H9 (cell line): ENCODE results near the gene AGBL4. TPM values are rescaled to one million over a fixed set of nuclear protein-coding genes. Genes with fewer than 3 reads are reported as not detected.

Source experiments
- DNase-seq: peaks from one replicate; pipeline ENCODE4 v3.0.0-alpha.2; 2017
- H2AFZ ChIP-seq: one replicate; pipeline ENCODE4 v1.6.1; 2013; ENCODE audit warnings: mild to moderate bottlenecking, low read length, control low read depth, moderate library complexity
- H2AK5ac ChIP-seq: 2 replicates; pipeline ENCODE4 v1.6.1; 2013; ENCODE audit warnings: low read length, control low read depth, mixed read lengths; ENCODE audit not compliant: insufficient read length
- H2BK120ac ChIP-seq: one replicate; pipeline ENCODE4 v1.6.1; 2013; ENCODE audit warnings: low read depth, mild to moderate bottlenecking, low read length, control low read depth, inconsistent platforms; ENCODE audit not compliant: poor library complexity, severe bottlenecking
- H2BK12ac ChIP-seq: 2 replicates; pipeline ENCODE4 v1.6.1; 2013; ENCODE audit warnings: low read length, control low read depth, mixed read lengths, low read depth; ENCODE audit not compliant: insufficient read length
- H2BK15ac ChIP-seq: 2 replicates; pipeline ENCODE4 v1.6.1; 2013; ENCODE audit warnings: low read depth, low read length, control low read depth
- H2BK20ac ChIP-seq: one replicate; pipeline ENCODE4 v1.6.1; 2013; ENCODE audit warnings: low read depth, mild to moderate bottlenecking, low read length, control low read depth, inconsistent platforms; ENCODE audit not compliant: poor library complexity, severe bottlenecking
- H2BK5ac ChIP-seq: 2 replicates; pipeline ENCODE4 v1.6.1; 2013; ENCODE audit warnings: low read length, control low read depth, mixed read lengths; ENCODE audit not compliant: insufficient read length
- H3K14ac ChIP-seq: 2 replicates; pipeline ENCODE4 v1.6.1; 2013; ENCODE audit warnings: low read length, control low read depth; ENCODE audit not compliant: insufficient read depth
- H3K18ac ChIP-seq: 2 replicates; pipeline ENCODE4 v1.6.1; 2013; ENCODE audit warnings: low read depth, mild to moderate bottlenecking, mixed read lengths, low read length, control low read depth; ENCODE audit not compliant: insufficient read length
- H3K23ac ChIP-seq: 2 replicates; pipeline ENCODE4 v1.6.1; 2013; ENCODE audit warnings: low read length, control low read depth, mixed read lengths, low read depth; ENCODE audit not compliant: insufficient read length
- H3K23me2 ChIP-seq: 2 replicates; pipeline ENCODE4 v1.6.1; 2013; ENCODE audit warnings: low read depth, mild to moderate bottlenecking, mixed read lengths, low read length, control low read depth; ENCODE audit not compliant: insufficient read length, poor library complexity, severe bottlenecking
- H3K27ac ChIP-seq: 2 replicates; pipeline ENCODE4 v1.5.1; 2013; ENCODE audit warnings: low read length, control low read depth, mixed read lengths, low read depth; ENCODE audit not compliant: insufficient read length
- H3K27me3 ChIP-seq: 2 replicates; pipeline ENCODE4 v1.6.1; 2013; ENCODE audit warnings: low read length, control low read depth, inconsistent platforms; ENCODE audit not compliant: insufficient read depth
- H3K4ac ChIP-seq: 2 replicates; pipeline ENCODE4 v1.6.1; 2013; ENCODE audit warnings: low read depth, mild to moderate bottlenecking, control low read depth, inconsistent platforms, low read length, moderate library complexity
- H3K4me1 ChIP-seq: 2 replicates; pipeline ENCODE4 v1.6.1; 2013; ENCODE audit warnings: low read length, control low read depth, inconsistent platforms; ENCODE audit not compliant: insufficient read depth
- H3K4me2 ChIP-seq: 2 replicates; pipeline ENCODE4 v1.6.1; 2013; ENCODE audit warnings: low read length, control low read depth, mixed read lengths; ENCODE audit not compliant: insufficient read length, insufficient read depth
- H3K56ac ChIP-seq: 2 replicates; pipeline ENCODE4 v1.6.1; 2013; ENCODE audit warnings: low read depth, mild to moderate bottlenecking, mixed read lengths, low read length, control low read depth; ENCODE audit not compliant: insufficient read length
- H3K79me1 ChIP-seq: 2 replicates; pipeline ENCODE4 v1.6.1; 2013; ENCODE audit warnings: low read depth, mild to moderate bottlenecking, moderate library complexity, low read length, control low read depth, inconsistent platforms; ENCODE audit not compliant: insufficient read depth, poor library complexity, severe bottlenecking
- H3K79me2 ChIP-seq: 2 replicates; pipeline ENCODE4 v1.6.1; 2013; ENCODE audit warnings: low read length, control low read depth, inconsistent platforms; ENCODE audit not compliant: insufficient read depth
- H3K9ac ChIP-seq: 2 replicates; pipeline ENCODE4 v1.6.1; 2013; ENCODE audit warnings: low read length, control low read depth, mixed read lengths; ENCODE audit not compliant: insufficient read length; ENCODE audit errors: extremely low read depth
- H3K9me3 ChIP-seq: one replicate; pipeline ENCODE4 v1.6.1; 2013; ENCODE audit warnings: low read depth, low read length, inconsistent platforms; ENCODE audit not compliant: control insufficient read depth
- H3T11ph ChIP-seq: one replicate; pipeline ENCODE4 v1.6.1; 2013; ENCODE audit warnings: mild to moderate bottlenecking, low read length, control low read depth, inconsistent platforms
- H4K20me1 ChIP-seq: one replicate; pipeline ENCODE4 v1.6.1; 2013; ENCODE audit not compliant: control insufficient read depth, insufficient read length, insufficient read depth
- H4K5ac ChIP-seq: 2 replicates; pipeline ENCODE4 v1.6.1; 2013; ENCODE audit warnings: low read depth, mild to moderate bottlenecking, mixed read lengths, low read length, control low read depth; ENCODE audit not compliant: insufficient read length
- H4K8ac ChIP-seq: replicated peaks from 2 replicates; pipeline ENCODE4 v1.6.1; 2013; ENCODE audit warnings: low read length, control low read depth, mixed read lengths, low read depth; ENCODE audit not compliant: insufficient read length
- H4K91ac ChIP-seq: 2 replicates; pipeline ENCODE4 v1.6.1; 2013; ENCODE audit warnings: low read depth, mild to moderate bottlenecking, moderate library complexity, mixed read lengths, low read length, control low read depth; ENCODE audit not compliant: insufficient read length
- H3K27ac Mint-ChIP-seq, 3 experiments: 2 replicates in 2 of 3; 3 replicates in 1 of 3; pipeline ENCODE4 v1.8.0; 2020 to 2021; ENCODE audit warnings: mixed read lengths in 3 of 3, mild to moderate bottlenecking in 1 of 3, moderate library complexity in 1 of 3
- H3K27me3 Mint-ChIP-seq: 2 replicates; pipeline ENCODE4 v1.8.0; 2021; ENCODE audit warnings: low read depth, mild to moderate bottlenecking, moderate library complexity, mixed read lengths
- H3K36me3 Mint-ChIP-seq, 3 experiments: 2 replicates in 2 of 3; 3 replicates in 1 of 3; pipeline ENCODE4 v1.8.0; 2020 to 2021; ENCODE audit warnings: low read depth in 3 of 3, mixed read lengths in 3 of 3; ENCODE audit not compliant: insufficient read depth in 1 of 3
- H3K4me1 Mint-ChIP-seq, 2 experiments: 2 replicates each; pipeline ENCODE4 v1.8.0; 2020; ENCODE audit warnings: mixed read lengths in 2 of 2
- H3K4me3 Mint-ChIP-seq, 2 experiments: 2 replicates in 1 of 2; 3 replicates in 1 of 2; pipeline ENCODE4 v1.8.0; 2020 to 2021; ENCODE audit warnings: mild to moderate bottlenecking in 2 of 2, mixed read lengths in 2 of 2, moderate library complexity in 1 of 2
- H3K9me3 Mint-ChIP-seq, 2 experiments: 2 replicates in 1 of 2; 3 replicates in 1 of 2; pipeline ENCODE4 v1.8.0; 2020; ENCODE audit warnings: mild to moderate bottlenecking in 2 of 2, mixed read lengths in 2 of 2, moderate library complexity in 1 of 2
- WGBS: extraction: QIAGEN DNeasy Blood & Tissue Kit; methylation state at CpG from one replicate; pipeline ENCODE4 v1.1.7; 2013; ENCODE audit warnings: missing lambda C conversion rate, low lambda C conversion rate, mixed read lengths; ENCODE audit not compliant: insufficient read length; ENCODE audit errors: extremely low coverage; 5-methylcytosine and 5-hydroxymethylcytosine counted together
- total RNA-seq: library from RNA; stranded (reverse); gene quantifications from 2 replicates; pipeline ENCODE4 v1.2.1, GENCODE V29; 2021
- TF ChIP-seq, protein P1 (sequence below): fragments of 200-600 bp; sonication (generic); conservative IDR thresholded peaks from 3 replicates; pipeline ENCODE4 v1.8.0; 2021; ENCODE audit warnings: antibody characterized with exemption, mild to moderate bottlenecking

Gene AGBL4
- total RNA-seq, 1 experiment from 2014 or later, result not detected

DNA sequence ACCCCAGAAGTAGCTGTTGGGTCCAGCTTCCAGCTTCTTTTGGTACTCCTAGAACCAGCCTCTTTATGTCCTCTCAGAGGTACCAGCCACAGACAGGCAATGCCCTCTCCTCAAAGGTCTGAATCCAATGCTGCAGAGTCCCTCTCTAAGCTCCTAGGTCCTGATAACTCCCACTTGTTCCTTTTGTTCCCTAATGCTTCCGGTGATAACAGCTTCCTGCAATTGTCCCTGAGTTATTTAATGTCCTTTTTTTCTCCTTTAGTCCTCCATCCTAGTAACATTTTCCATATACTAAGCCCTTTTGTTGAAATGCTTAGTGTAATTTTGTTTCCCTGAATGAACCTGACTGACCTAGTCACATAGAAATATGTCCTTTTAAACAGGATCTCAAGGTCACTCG is 1045.3 kb downstream of the AGBL4 start:
- Histone ChIP-seq H2BK5ac (no peak overlapping the region), H3K4me1 (no peaks in the 10 kb centered on the region), H4K20me1 (no peaks in the 10 kb centered on the region), H2AK5ac (no peak overlapping the region), H3K23ac (no peak overlapping the region), H2BK12ac (no peak overlapping the region), H3K27ac (no peak overlapping the region), H2BK120ac (no peak overlapping the region), H3K14ac (no peak overlapping the region), H3K27me3 (no peaks in the 10 kb centered on the region), H3K23me2 (no peaks in the 10 kb centered on the region), H4K5ac (no peak overlapping the region), H3K56ac (no peak overlapping the region), H3K4ac (no peak overlapping the region), H2BK15ac (no peak overlapping the region), H3T11ph (no peak overlapping the region), H3K9me3 (peaks cover 16% of the 10 kb centered on the region), H2BK20ac (no peak overlapping the region), H4K8ac (no peak overlapping the region), H4K91ac (no peak overlapping the region), H3K9ac (no peak overlapping the region), H3K79me2 (no peaks in the 10 kb centered on the region), H3K4me2 (no peak overlapping the region), H2AFZ (no peak overlapping the region), H3K18ac (no peak overlapping the region), H3K79me1 (no peaks in the 10 kb centered on the region)
- H3K27ac Mint-ChIP-seq, result no peak overlapping the region
- H3K9me3 Mint-ChIP-seq, result peaks cover 68 to 87% of the 10 kb centered on the region in 2 experiments
- no peak overlapping the region for H3K4me3 Mint-ChIP-seq
- H3K4me1 Mint-ChIP-seq, result no peaks in the 10 kb centered on the region
- peaks cover 1% of the 10 kb centered on the region; the same call in 1 of the 2 replicates for H3K27me3 Mint-ChIP-seq
- DNase-seq, result no peak
- WGBS, result no CpG with 5 or more reads among the region's 2 CpGs
- TF ChIP-seq, protein P1, sequence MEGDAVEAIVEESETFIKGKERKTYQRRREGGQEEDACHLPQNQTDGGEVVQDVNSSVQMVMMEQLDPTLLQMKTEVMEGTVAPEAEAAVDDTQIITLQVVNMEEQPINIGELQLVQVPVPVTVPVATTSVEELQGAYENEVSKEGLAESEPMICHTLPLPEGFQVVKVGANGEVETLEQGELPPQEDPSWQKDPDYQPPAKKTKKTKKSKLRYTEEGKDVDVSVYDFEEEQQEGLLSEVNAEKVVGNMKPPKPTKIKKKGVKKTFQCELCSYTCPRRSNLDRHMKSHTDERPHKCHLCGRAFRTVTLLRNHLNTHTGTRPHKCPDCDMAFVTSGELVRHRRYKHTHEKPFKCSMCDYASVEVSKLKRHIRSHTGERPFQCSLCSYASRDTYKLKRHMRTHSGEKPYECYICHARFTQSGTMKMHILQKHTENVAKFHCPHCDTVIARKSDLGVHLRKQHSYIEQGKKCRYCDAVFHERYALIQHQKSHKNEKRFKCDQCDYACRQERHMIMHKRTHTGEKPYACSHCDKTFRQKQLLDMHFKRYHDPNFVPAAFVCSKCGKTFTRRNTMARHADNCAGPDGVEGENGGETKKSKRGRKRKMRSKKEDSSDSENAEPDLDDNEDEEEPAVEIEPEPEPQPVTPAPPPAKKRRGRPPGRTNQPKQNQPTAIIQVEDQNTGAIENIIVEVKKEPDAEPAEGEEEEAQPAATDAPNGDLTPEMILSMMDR, result no peak
- H3K36me3 Mint-ChIP-seq, result peaks cover 0 to 15% (median 6%) of the 10 kb centered on the region in 3 experiments; a peak in 4 of 7 replicates
